Neural cell (in vitro differentiated cells): ENCODE data around the gene SP6. TPM values are rescaled to one million over a fixed set of nuclear protein-coding genes. Genes with fewer than 3 reads are reported as not detected.

Source experiments
- H2AFZ ChIP-seq: fragments of 200-600, 300-800 bp; sonication (generic), shearing (Covaris generic); 2 replicates; pipeline ENCODE4 v1.6.0; 2014; ENCODE audit warnings: low read depth, mild to moderate bottlenecking, antibody characterized with exemption, low read length, moderate library complexity
- H3F3A ChIP-seq: fragments of 200-600 bp; shearing (Covaris generic); 2 replicates; pipeline ENCODE4 v1.6.1; 2016; ENCODE audit warnings: mild to moderate bottlenecking, moderate library complexity, mixed read lengths, antibody characterized with exemption, low read length; ENCODE audit not compliant: insufficient read depth, poor library complexity, severe bottlenecking
- H3K27ac ChIP-seq: fragments of 200-600, 300-800 bp; sonication (generic), shearing (Covaris generic); 2 replicates; pipeline ENCODE4 v1.5.1; 2014; ENCODE audit warnings: mild to moderate bottlenecking, low read length, moderate library complexity
- H3K27me3 ChIP-seq: fragments of 300-800, 200-600 bp; sonication (generic), shearing (Covaris generic); 2 replicates; pipeline ENCODE4 v1.6.0; 2014; ENCODE audit warnings: mild to moderate bottlenecking, low read depth, low read length, moderate library complexity; ENCODE audit not compliant: insufficient read depth
- H3K36me3 ChIP-seq: fragments of 300-800, 200-600 bp; sonication (generic), shearing (Covaris generic); 2 replicates; pipeline ENCODE4 v1.5.1; 2014; ENCODE audit warnings: mild to moderate bottlenecking, antibody characterized with exemption, low read length, moderate library complexity; ENCODE audit not compliant: insufficient read depth
- H3K4me2 ChIP-seq: fragments of 300-800, 200-600 bp; sonication (generic), shearing (Covaris generic); 2 replicates; pipeline ENCODE4 v1.6.0; 2014; ENCODE audit warnings: mild to moderate bottlenecking, low read length
- H3K4me3 ChIP-seq: fragments of 300-800, 200-600 bp; sonication (generic), shearing (Covaris generic); 2 replicates; pipeline ENCODE4 v1.5.1; 2014; ENCODE audit warnings: mild to moderate bottlenecking, low read length, moderate library complexity
- H3K79me2 ChIP-seq: fragments of 200-600 bp; shearing (Covaris generic); replicated peaks from 2 replicates; pipeline ENCODE4 v1.6.0; 2014; ENCODE audit warnings: mild to moderate bottlenecking, low read length, moderate library complexity; ENCODE audit not compliant: insufficient read depth
- H3K9ac ChIP-seq: fragments of 300-800, 200-600 bp; sonication (generic), shearing (Covaris generic); 2 replicates; pipeline ENCODE4 v1.6.1; 2016; ENCODE audit warnings: mild to moderate bottlenecking, low read length, mixed read lengths
- H3K9me2 ChIP-seq: fragments of 200-600 bp; shearing (Covaris generic); 2 replicates; pipeline ENCODE4 v1.6.1; 2016; ENCODE audit warnings: mild to moderate bottlenecking, low read length, mixed read lengths; ENCODE audit not compliant: insufficient read depth
- H3K9me3 ChIP-seq: fragments of 200-600, 300-800 bp; sonication (generic), shearing (Covaris generic); 2 replicates; pipeline ENCODE4 v1.6.1; 2016; ENCODE audit warnings: mild to moderate bottlenecking, mixed run types, low read length, moderate library complexity, mixed read lengths
- H4K20me1 ChIP-seq: fragments of 200-600 bp; shearing (Covaris generic); 2 replicates; pipeline ENCODE4 v1.6.1; 2016; ENCODE audit warnings: mild to moderate bottlenecking, mixed run types; ENCODE audit not compliant: insufficient read depth
- CTCF ChIP-seq: fragments of 450-650 bp; IDR thresholded peaks from 2 replicates; pipeline ENCODE4 v1.5.1; 2014; ENCODE audit warnings: antibody characterized with exemption, mild to moderate bottlenecking, moderate library complexity; ENCODE audit not compliant: poor library complexity, severe bottlenecking
- EP300 ChIP-seq: fragments of 450-650 bp; conservative IDR thresholded peaks from 2 replicates; pipeline ENCODE4 v1.6.1; 2014; ENCODE audit warnings: antibody characterized with exemption, mild to moderate bottlenecking, moderate library complexity; ENCODE audit not compliant: poor library complexity, severe bottlenecking
- EZH2 ChIP-seq: fragments of 200-600, 300-800 bp; shearing (Covaris generic), sonication (generic); IDR thresholded peaks from 2 replicates; pipeline ENCODE4 v1.6.1; 2014; ENCODE audit warnings: antibody characterized with exemption, low read length, borderline replicate concordance, mild to moderate bottlenecking; ENCODE audit not compliant: insufficient read depth, poor library complexity, severe bottlenecking
- MXI1 ChIP-seq: fragments of 450-650 bp; conservative IDR thresholded peaks from 2 replicates; pipeline ENCODE4 v1.6.1; 2014; ENCODE audit warnings: antibody characterized with exemption, mild to moderate bottlenecking; ENCODE audit not compliant: poor library complexity, severe bottlenecking
- POLR2AphosphoS5 ChIP-seq: IDR thresholded peaks from 2 replicates; pipeline ENCODE4 v1.6.1; 2012
- RAD21 ChIP-seq: fragments of 450-650 bp; conservative IDR thresholded peaks from 2 replicates; pipeline ENCODE4 v1.6.1; 2014; ENCODE audit warnings: antibody characterized with exemption, mild to moderate bottlenecking, moderate library complexity
- SMC3 ChIP-seq: fragments of 450-650 bp; conservative IDR thresholded peaks from 2 replicates; pipeline ENCODE4 v1.6.1; 2014; ENCODE audit warnings: antibody characterized with exemption, mild to moderate bottlenecking, moderate library complexity; ENCODE audit not compliant: poor library complexity
- TAF1 ChIP-seq: IDR thresholded peaks from 2 replicates; pipeline ENCODE4 v1.6.1; 2012; ENCODE audit warnings: low read depth
- polyA plus RNA-seq: library from polyadenylated mRNA; depleted of rRNA; stranded (reverse); fragments of >200 nt; gene quantifications from 2 replicates; pipeline ENCODE4 v1.2.3, GENCODE V29; 2014
- TF ChIP-seq, protein P1 (sequence below): IDR thresholded peaks from 2 replicates; pipeline ENCODE4 v1.6.1; 2012; ENCODE audit warnings: borderline replicate concordance

SP6 gene
- polyA plus RNA-seq, 1 donor from 2014 or later = 0.42 TPM

DNA sequence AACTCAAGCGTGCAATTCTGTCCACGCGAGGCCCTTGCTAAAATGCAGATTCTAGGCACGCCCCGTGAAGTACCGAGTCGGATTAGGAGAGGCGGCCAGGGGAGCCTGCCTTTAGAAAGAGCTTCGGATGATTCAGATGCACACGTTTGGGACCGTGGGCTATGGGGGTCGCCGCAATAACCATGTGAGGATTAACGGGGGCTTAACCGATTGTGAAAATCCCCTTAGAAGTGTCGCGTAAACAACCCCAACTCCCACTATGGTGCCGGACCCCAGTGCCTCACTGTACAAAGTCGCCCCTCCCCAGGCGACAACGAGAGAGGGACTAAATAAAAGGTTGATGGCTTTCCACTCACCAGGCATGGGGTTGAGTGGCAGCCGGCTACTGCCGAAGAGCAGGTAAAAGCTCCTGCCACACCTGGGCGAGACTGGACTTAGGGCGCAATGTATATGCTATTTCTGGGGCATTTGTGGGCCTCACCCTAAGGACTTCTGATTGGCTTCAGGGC, 44.4 kb upstream of the SP6 start:
- Histone ChIP-seq H3K9me3 (no peaks in the 10 kb centered on the region), H3K4me3 (peak overlapping the region; percentile 90), H3F3A (no peaks in the 10 kb centered on the region), H3K27ac (peak overlapping the region; percentile 58), H3K4me2 (peak overlapping the region; percentile 56), H4K20me1 (no peaks in the 10 kb centered on the region), H3K27me3 (no peaks in the 10 kb centered on the region), H3K36me3 (no peaks in the 10 kb centered on the region), H3K79me2 (peaks cover 13% of the 10 kb centered on the region), H2AFZ (peak overlapping the region; percentile 89), H3K9me2 (no peaks in the 10 kb centered on the region), H3K9ac (peak overlapping the region; percentile 70)
- TF ChIP-seq CTCF = no peak
- TF ChIP-seq EZH2 = no peak
- TF ChIP-seq, protein P1, sequence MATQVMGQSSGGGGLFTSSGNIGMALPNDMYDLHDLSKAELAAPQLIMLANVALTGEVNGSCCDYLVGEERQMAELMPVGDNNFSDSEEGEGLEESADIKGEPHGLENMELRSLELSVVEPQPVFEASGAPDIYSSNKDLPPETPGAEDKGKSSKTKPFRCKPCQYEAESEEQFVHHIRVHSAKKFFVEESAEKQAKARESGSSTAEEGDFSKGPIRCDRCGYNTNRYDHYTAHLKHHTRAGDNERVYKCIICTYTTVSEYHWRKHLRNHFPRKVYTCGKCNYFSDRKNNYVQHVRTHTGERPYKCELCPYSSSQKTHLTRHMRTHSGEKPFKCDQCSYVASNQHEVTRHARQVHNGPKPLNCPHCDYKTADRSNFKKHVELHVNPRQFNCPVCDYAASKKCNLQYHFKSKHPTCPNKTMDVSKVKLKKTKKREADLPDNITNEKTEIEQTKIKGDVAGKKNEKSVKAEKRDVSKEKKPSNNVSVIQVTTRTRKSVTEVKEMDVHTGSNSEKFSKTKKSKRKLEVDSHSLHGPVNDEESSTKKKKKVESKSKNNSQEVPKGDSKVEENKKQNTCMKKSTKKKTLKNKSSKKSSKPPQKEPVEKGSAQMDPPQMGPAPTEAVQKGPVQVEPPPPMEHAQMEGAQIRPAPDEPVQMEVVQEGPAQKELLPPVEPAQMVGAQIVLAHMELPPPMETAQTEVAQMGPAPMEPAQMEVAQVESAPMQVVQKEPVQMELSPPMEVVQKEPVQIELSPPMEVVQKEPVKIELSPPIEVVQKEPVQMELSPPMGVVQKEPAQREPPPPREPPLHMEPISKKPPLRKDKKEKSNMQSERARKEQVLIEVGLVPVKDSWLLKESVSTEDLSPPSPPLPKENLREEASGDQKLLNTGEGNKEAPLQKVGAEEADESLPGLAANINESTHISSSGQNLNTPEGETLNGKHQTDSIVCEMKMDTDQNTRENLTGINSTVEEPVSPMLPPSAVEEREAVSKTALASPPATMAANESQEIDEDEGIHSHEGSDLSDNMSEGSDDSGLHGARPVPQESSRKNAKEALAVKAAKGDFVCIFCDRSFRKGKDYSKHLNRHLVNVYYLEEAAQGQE = no peak
- no peak for TF ChIP-seq RAD21
- TF ChIP-seq TAF1 = no peak
- TF ChIP-seq MXI1 = peak; percentile 50
- TF ChIP-seq SMC3 = peak; percentile 25
- no peak for TF ChIP-seq EP300
- TF ChIP-seq POLR2AphosphoS5 = peak; percentile 81

DNA sequence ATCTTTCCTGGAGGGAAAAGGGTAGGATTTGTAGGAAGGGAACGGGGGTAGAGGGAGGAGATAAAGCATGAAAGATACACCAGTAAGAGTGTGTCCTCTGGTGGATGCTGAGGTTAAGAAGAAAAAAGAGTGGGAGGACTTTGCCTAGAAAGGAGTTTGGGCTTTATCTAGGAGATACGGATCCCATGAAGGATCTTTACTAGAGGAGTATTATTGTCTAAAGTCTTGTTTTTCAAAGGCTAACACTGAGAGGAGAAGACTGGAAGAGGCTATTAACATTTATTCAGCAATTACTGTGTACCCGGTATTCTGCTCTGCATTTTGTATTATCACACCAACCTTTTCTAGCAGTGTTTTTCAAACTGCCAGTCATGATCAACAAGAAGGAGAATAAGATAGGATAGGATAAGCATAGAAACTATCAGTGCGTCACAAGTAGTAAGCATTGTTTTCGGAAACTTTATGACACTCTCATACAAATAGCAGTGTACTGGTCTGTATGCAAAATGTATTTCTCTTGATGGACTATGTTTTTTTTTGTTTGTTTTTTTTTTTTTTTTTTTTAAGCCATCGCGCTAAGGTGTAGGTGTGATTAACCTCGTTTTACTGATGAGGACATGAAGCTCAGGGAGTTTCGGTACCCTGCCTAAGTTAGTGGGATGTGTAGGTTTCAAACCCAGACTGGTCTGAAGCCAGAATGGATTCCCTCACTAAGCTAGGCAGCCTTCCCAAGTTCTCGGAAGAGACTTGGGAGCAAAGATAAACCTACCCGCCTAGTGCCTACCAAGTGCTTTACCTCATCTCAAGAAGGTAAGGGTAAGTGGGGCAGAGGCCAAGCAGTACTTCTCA, 43.8 kb upstream of the SP6 start:
- peaks cover 13% of the 10 kb centered on the region for H3K79me2 ChIP-seq
- H3K9me2 ChIP-seq = no peaks in the 10 kb centered on the region
- peak overlapping the region; percentile 70 for H3K9ac ChIP-seq
- H3K27me3 ChIP-seq = no peaks in the 10 kb centered on the region
- no peaks in the 10 kb centered on the region for H3K36me3 ChIP-seq
- peak overlapping the region; percentile 89 for H2AFZ ChIP-seq
- H3K9me3 ChIP-seq = no peaks in the 10 kb centered on the region
- peak overlapping the region; percentile 90 for H3K4me3 ChIP-seq
- no peaks in the 10 kb centered on the region for H4K20me1 ChIP-seq
- TF ChIP-seq MXI1 = no peak
- TF ChIP-seq POLR2AphosphoS5 = no peak
- no peak for TF ChIP-seq EP300
- TF ChIP-seq RAD21 = no peak
- no peaks in the 10 kb centered on the region for H3F3A ChIP-seq
- H3K4me2 ChIP-seq = peak overlapping the region; percentile 56
- H3K27ac ChIP-seq = peak overlapping the region; percentile 58
